GM19372 (cell line): ENCODE data around the gene SLC25A27.

Experiments used
- ATAC-seq: cut with Tn5 transposase; IDR thresholded peaks from one replicate; pipeline ENCODE4 v1.9.1; 2021; ENCODE audit warnings: mild to moderate bottlenecking, low read depth, moderate library complexity; ENCODE audit not compliant: unreplicated experiment

SLC25A27 gene

GRCh38 chr6:46704562-46704961 lies 51.8 kb downstream of the SLC25A27 start:
- no peak for ATAC-seq

- ATAC-seq, result no peak
Measured at GRCh38 chr6:46706464-46706863, 53.7 kb downstream of the SLC25A27 start.

- ATAC-seq, result no peak
Measured at GRCh38 chr6:46711491-46711890, 58.7 kb downstream of the SLC25A27 start.

GRCh38 chr6:46715141-46715540 lies 62.4 kb downstream of the SLC25A27 start:
- ATAC-seq, result no peak

GRCh38 chr6:46719099-46719498 lies 66.3 kb downstream of the SLC25A27 start:
- no peak for ATAC-seq

GRCh38 chr6:46720401-46720800 lies 67.6 kb downstream of the SLC25A27 start:
- ATAC-seq, result no peak
